NT2/D1 (cell line): ENCODE measurements around the gene SLC27A3.

Experiments
- SUZ12 ChIP-seq: IDR thresholded peaks from 2 replicates; pipeline ENCODE4 v1.6.1; 2011; ENCODE audit not compliant: insufficient read length, insufficient read depth; ENCODE audit errors: extremely low read depth
- YY1 ChIP-seq: IDR thresholded peaks from 2 replicates; pipeline ENCODE4 v1.6.1; 2011; ENCODE audit not compliant: insufficient read length, insufficient read depth

DNA sequence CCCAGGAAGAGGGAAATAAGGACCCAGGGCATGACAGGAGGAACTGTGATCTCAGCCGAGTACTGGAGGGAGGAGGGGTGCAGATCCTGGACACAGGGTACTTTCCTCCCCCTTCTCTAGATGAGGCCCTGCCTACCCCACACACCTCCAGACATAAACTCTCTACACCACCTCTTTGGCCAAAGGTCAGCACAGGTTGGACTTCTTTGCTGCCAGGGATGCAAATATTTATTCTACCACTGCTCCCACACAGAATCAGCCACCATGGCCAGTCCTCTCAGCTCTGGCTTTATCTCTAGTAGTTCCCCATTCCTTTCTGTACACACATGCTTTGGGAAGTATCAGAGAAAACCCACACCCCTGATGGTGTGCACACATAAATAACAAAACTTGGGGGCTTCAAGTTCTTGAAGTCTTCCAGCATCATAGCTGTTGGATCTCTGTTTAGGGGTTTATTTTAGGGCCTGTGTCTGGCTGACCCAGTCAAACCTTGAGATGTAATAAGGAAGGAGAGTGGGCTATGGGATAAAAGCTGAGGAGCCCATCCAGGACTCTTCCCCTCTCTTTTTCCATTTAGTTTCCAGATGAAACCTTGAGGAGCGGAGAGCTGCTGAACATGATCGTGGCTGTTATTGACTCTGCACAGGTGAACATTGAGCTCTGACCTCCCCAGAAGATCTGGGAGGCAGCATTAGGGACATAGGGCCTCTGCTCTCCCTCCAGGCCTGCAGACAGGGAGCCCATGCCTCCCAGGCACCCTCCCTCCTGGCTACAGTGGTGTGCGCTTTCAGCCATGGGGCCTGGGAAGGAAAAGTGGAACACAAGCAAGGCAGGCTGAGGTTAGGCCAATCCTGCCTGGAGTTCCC, 6.7 kb upstream of the SLC27A3 start:
- TF ChIP-seq YY1 = no peak
- no peak for TF ChIP-seq SUZ12
